Stimulated activated CD4-positive, alpha-beta T cell treated with anti-CD3 and anti-CD28 coated beads, Interleukin-4, amount 100 ng/mL, for 24 hours (primary cell): ENCODE results near the gene RDH8.

Experiments
- DNase-seq: peaks from one replicate; pipeline ENCODE4 v3.0.0-alpha.2; 2020

Gene RDH8

GRCh38 chr19:10043286-10043927 lies 30.1 kb downstream of the RDH8 start:
- DNase-seq: no peak

DNA sequence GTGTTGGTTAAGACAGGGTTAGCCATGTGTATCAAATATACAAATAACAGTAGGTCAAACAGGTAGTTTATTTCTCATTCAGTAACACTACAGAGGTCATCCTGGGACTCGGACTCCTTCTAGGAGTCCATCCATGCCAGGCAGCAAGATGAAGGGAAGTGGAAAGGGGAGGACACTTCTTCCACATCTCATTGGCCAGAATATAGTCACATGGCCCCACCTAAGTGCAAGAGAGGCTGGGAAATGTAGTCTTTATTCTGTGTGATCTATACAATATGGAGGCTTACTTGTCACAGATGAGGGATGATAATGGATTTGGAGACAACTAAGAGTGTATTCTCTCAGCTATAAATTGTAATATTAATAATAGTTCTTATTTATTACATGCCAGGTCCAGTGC lies 31.1 kb downstream of the RDH8 start:
- no peak for DNase-seq

DNA sequence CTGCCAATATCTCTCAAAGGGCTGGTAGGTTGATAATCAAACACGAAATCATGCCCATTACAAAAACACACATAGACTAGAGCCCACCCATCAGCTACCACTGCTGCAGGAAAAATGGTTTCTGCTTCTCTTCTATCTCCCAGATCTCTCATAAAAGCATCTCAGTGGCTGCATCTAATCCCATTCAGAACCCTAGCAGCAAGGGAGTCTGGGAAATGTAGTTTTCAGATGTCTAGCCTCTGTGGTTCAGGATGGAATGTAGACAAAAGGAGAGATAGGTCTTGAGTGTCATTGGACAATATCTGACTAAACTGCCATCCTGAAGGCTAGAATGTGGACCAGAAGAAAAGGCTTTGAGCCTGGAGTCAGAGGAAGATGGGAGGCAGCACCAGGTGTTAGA lies 32.1 kb downstream of the RDH8 start:
- DNase-seq: no peak

DNA sequence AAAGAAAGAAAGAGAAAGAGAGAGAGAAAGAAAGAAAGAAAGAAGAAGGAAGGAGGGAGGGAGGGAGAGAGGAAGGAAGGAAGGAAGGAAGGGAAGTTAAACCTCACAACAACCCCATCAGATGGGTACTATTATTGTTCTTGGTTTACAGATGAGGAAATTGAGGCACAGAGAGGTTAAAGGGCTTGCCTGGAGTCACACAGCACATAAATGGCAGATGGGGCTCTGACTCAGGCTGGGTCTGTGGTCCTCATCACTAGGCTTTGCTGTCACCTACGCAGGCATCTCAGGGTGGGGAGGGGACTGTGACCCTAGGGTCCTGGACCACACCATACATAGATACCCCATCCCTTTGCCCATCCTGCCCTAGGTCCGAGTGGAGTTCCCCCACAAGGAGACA lies 36.3 kb downstream of the RDH8 start:
- DNase-seq: no peak

DNA sequence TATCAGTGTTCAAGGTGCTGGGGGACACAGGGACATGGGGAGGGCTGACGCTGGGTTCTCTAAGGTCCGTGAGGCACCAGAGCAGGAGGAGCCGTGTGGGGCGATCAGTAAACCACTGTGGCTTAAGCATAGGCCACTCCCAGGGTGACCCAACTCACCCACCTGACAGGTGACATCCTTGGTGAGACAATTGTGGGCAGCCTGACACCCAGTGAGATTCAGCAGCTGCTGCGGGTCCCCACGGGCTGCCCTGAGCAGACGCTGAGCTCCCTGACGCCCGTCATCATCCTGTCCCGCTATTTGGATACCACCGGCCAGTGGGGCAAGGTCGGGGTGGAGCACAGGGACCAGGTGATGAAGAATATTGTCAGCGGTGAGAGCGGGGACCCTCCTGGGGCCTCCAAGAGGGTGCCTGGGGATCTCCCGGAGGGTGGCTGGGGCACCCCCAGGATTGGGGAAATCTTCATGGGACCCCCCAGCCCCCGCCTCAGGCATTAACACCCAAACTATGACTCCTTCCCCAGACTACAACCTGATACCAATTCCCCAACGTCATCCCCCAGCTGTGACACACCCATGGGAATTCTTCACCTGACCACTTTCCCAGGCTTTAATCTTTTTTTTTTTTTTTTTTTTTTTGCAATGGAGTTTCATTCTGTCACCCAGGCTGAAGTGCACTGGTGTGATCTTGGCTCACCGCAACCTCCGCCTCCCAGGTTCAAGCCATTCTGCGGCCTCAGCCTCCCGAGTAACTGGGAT lies 39.5 kb downstream of the RDH8 start:
- DNase-seq: no peak

GRCh38 chr19:10061717-10062310 lies 48.5 kb downstream of the RDH8 start:
- no peak for DNase-seq

GRCh38 chr19:10068205-10068604 lies 54.9 kb downstream of the RDH8 start:
- no peak for DNase-seq

GRCh38 chr19:10069046-10069445 lies 55.8 kb downstream of the RDH8 start:
- DNase-seq: no peak

DNA sequence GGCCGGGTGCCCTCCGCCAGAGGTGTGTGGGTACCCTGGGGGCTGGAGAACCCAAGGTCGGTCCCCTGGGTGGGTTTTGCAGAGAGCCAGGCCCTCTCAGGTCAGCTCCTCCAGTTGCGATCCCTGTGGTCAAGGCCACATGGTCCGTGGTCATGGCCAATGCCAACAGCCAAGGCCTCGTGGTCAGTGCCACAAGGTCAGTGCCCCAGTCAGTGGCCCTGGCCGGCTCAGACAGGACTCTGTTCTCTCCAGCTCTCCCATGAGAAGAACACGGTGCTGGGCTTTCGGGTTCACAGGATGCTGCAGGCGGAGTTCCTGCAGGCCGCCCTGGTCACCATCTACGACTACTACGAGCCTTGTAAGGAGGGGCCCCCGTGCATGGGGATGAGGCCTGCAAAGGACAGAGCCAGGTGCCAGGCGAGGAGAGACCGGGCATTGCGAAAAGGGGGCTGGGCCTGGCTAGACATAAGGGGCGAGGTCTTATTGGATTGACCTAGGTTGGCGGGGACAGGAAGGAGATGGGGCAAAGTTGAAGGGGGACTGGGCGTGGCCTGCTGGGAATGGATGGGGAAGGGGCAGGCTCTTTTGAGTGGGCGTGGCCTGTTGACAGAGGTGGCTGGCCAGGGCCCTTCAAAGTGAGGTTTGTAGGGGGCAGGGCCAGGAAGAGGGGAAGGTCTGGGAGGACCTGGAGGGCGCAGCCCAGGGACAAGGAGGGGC lies 57.6 kb downstream of the RDH8 start:
- DNase-seq: no peak
